GM12801 (cell line): ENCODE results near the gene NFKBIZ.

Experiments
- TF ChIP-seq, protein P1 (sequence below): IDR thresholded peaks from one replicate; pipeline ENCODE4 v1.5.1; 2011; ENCODE audit warnings: control low read depth; ENCODE audit not compliant: insufficient read length; ENCODE audit errors: extremely low read depth

NFKBIZ gene

DNA sequence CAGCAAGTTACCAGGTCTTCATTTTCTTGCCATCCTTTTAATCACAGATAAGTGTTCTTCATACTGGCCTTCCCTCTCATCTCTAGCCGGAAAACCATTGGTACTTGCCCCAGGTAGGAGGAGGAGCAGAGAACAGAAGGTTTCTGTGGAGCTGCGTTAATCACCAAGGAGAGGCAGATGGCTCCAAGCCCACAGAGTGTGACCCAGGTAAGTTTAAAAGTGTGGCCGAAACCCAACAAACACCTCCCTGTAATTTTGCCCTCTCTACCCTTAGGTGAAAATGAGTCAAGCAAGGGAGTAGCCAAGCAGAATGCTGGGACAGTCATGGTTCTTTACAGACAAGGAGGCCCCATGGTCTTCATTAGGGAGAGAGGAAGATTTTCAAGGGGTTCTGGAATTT lies 37.3 kb downstream of the NFKBIZ start:
- TF ChIP-seq, protein P1, sequence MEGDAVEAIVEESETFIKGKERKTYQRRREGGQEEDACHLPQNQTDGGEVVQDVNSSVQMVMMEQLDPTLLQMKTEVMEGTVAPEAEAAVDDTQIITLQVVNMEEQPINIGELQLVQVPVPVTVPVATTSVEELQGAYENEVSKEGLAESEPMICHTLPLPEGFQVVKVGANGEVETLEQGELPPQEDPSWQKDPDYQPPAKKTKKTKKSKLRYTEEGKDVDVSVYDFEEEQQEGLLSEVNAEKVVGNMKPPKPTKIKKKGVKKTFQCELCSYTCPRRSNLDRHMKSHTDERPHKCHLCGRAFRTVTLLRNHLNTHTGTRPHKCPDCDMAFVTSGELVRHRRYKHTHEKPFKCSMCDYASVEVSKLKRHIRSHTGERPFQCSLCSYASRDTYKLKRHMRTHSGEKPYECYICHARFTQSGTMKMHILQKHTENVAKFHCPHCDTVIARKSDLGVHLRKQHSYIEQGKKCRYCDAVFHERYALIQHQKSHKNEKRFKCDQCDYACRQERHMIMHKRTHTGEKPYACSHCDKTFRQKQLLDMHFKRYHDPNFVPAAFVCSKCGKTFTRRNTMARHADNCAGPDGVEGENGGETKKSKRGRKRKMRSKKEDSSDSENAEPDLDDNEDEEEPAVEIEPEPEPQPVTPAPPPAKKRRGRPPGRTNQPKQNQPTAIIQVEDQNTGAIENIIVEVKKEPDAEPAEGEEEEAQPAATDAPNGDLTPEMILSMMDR: no peak

DNA sequence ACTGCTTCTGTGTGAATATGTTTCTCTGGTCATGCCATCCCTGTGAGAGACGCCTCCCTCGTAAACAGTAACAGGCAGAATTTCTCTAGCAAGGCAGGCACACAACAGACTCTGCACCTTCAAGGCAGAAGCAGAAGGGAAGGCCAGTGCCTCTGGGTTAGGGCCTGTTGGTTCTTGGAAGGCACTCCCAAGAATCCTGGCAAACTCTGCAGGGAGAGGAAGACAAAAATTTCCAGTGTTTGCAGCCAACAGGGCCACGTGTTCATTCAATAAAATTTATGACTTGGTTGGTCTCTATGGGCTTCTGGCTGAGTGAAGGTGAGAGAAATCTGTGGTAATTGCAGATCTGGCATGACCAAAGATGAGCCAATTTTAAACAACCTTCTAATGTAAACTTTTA lies 39.3 kb downstream of the NFKBIZ start:
- TF ChIP-seq, protein P1: no peak

DNA sequence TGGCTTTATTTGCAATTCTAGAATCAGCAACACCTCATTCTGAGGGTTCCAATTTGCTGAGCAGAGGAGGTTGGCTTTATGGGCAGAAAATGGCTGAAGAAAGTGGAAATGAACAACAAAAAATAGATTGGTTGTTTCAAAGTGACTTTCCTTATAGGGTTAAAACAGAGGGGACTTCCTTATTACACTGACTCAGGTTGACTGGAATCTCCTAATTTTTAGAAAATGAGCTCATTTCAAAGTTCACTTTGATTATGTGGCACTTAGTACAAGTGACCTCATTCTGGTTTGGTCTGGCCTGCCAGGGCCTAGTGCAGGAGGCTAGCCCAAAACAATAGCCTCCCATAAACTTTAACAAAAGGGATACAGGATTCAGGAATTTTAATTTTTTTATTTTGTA lies 41.4 kb downstream of the NFKBIZ start:
- TF ChIP-seq, protein P1: no peak

DNA sequence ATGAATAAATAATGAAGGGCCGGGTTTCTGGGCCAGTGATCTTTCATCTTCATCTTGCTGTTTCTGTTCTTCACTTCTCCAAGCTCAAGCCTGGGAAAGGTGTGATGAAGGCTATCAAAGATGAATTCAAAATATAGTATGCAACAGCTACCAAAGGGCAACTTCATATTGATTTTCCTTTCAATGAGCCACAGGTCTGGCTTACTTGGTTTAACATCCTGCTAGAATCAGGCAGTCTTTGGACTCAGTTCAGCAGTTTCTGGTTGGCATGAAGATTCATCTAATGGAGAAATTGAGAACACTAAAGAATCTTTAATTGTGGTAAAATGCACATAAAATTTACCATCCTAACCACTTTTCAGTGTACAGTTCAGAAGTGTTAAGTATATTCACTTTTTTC lies 43.3 kb downstream of the NFKBIZ start:
- TF ChIP-seq, protein P1: no peak

DNA sequence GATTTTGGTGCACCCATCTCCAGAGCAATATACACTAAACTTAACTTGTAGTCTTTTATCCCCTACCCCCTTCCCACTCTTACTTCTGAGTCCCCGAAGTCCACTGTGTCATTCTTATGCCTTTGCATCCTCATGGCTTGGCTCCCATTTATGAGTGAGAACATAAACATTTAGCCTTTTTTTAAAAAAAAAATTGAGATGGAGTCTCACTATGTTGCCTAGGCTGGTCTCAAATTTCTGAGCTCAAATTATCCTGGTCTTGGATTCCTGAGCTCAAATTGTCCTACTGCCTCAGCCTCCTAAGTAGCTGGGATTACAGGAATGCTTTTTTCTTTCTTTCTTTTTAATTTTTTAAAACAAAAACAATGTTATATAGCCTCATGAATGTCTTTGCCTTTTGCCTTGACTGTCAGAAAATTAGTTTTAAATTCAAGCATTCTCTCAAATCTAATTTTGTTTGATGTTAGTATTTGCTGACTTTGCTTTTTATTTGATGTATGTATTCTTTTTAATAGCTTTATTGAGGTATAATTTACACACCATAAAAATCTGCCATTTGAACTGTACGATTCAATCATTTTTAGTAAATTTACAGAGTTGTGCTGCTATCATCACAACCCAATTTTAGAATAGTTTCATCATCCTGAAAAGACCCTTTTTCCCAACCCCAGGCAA lies 46.9 kb downstream of the NFKBIZ start:
- TF ChIP-seq, protein P1: no peak

DNA sequence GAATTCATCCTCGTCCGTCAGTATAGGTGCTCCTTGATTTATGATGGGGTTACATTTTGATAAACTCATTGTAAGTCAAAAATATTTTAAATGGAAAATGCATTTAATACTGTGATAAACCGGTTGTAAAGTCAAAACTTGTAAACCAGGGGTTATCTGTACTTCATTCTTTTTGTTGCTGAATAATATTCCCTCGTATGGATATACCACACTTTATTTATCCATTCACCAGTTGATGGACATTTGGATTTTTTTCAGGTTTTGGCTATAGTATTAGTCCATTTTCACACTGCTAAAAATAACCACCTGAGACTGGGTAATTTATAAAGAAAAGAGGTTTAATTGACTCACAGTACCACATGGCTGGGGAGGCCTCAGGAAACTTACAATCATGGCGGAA lies 47.7 kb downstream of the NFKBIZ start:
- TF ChIP-seq, protein P1: no peak

DNA sequence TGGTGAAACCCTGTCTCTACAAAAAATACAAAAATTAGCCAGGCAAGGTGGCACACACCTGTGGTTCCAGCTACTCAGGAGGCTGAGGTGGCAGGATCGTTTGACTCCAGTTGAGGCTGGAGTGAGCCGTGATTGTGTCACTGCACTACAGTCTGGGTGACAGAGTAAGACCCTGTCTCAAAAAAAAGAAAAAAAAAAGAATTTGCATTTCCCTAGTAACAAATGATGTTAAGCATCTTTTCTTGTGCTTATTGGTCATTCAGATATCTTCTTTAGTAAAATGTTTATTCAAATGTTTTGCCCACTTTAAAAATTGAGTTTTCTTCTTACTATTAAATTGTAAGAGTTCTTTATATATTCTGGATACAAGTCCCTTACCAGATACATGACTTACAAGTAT lies 48.7 kb downstream of the NFKBIZ start:
- TF ChIP-seq, protein P1: no peak
